ENCODE results near the gene USP35.

USP35 gene

DNA sequence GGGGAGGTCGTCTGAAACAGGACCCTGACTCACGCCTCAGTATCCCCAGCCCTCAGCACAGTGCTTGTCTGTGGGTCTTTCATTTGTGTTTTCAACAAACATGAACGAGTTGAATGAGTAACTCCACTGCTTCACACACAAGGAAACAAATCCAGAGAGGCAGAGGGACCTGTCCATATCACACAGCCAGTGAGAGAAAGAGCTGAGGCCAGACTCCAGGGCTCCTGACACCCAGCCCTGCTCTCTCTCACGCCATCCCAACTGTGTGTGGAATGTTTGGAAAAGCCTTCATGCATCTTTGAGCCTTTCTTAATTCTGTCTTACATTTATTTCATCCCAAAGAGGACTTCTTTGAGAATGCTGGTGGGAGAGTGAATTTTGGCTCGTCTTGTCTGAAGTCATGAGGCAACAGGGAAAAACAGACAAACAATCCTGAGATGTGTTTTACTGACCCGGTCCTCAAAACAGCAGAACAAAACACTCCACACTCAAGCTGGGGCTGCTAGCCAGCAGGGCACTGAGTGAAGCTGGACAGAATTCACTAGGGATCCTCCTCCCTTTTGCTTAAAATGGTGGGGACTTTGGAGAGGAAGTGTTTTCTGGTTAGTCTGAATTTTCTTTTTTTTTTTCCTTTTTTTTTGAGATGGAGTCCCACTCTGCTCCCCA, 29.6 kb upstream of the USP35 start:
- Histone ChIP-seq H3K9me3 (ENCODE audit: control insufficient read depth in 1 of 2, low read length in 2 of 2) (no peaks in the 10 kb centered on the region), H3K4me3 (ENCODE audit: low read depth in 1 of 2, low read length in 2 of 2) (peak overlapping the region in 1 of 2 donors; percentile 19), H3K27ac (ENCODE audit: low read length) (peak overlapping the region; percentile 32), H3K36me3 (ENCODE audit: control insufficient read depth in 1 of 2, insufficient read depth in 2 of 2, low read length in 2 of 2) (no peaks in the 10 kb centered on the region), H3K27me3 (ENCODE audit: low read depth, low read length) (no peaks in the 10 kb centered on the region), H3K4me1 (ENCODE audit: control insufficient read depth in 1 of 2, insufficient read depth in 2 of 2, low read length in 2 of 2) (peaks cover 1 to 47% of the 10 kb centered on the region in 2 donors)

DNA sequence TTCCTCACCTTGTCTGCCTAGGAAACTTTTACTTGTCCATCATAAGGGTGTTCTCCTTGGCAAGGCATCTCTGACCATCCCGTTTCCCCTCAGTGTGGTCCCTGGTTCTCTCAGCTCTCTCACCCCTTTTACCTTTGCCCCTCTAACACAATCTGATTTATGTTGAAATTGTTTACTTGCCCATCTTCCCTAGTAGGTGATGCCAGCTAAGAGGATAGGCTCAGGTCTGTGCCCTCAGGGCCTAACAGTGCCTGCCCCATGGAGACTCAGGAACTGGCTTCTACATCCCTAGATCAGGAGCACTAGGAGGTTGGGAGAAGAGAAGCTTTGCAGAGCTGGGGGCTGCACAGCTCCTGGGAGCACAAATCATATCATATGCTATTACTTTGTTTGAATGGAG, 28.2 kb upstream of the USP35 start:
- H3K4me1 ChIP-seq (ENCODE audit: control insufficient read depth in 1 of 2, insufficient read depth in 2 of 2, low read length in 2 of 2) = peaks cover 3 to 51% of the 10 kb centered on the region in 2 donors

DNA sequence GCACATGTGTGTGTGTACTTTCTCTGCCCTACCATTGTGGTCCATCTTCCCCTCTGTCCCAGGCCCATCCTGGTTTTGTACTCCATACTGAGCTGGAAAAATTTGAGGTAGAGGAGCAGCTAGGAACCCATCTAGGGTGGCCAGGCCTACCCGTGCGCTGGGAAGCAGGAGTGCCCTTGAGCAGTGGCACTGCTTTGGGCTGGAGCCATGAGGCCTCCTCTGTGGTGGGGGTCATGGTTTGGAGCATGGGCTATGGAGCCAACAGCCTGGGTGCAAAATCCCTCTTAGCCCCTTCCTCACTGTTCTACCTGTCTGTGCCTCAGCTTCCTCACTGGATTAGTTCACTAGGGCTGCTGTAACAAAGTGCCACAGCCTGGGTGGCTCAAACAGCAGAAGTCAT, 27.4 kb upstream of the USP35 start:
- no peaks in the 10 kb centered on the region for H3K36me3 ChIP-seq (ENCODE audit: control insufficient read depth in 1 of 2, insufficient read depth in 2 of 2, low read length in 2 of 2)
- no peak overlapping the region for H3K27ac ChIP-seq (ENCODE audit: low read length)
- peaks cover 3 to 55% of the 10 kb centered on the region in 2 donors for H3K4me1 ChIP-seq (ENCODE audit: control insufficient read depth in 1 of 2, insufficient read depth in 2 of 2, low read length in 2 of 2)
- H3K9me3 ChIP-seq (ENCODE audit: control insufficient read depth in 1 of 2, low read length in 2 of 2) = no peaks in the 10 kb centered on the region
- no peaks in the 10 kb centered on the region for H3K27me3 ChIP-seq (ENCODE audit: low read depth, low read length)
- H3K4me3 ChIP-seq (ENCODE audit: low read depth in 1 of 2, low read length in 2 of 2) = no peak overlapping the region

More for the DNA sequence above, 28.2 kb upstream of the USP35 start:
- no peaks in the 10 kb centered on the region for H3K27me3 ChIP-seq (ENCODE audit: low read depth, low read length)
- H3K9me3 ChIP-seq (ENCODE audit: control insufficient read depth in 1 of 2, low read length in 2 of 2) = no peaks in the 10 kb centered on the region
- no peak overlapping the region for H3K27ac ChIP-seq (ENCODE audit: low read length)
- H3K4me3 ChIP-seq (ENCODE audit: low read depth in 1 of 2, low read length in 2 of 2) = no peak overlapping the region
- no peaks in the 10 kb centered on the region for H3K36me3 ChIP-seq (ENCODE audit: control insufficient read depth in 1 of 2, insufficient read depth in 2 of 2, low read length in 2 of 2)

DNA sequence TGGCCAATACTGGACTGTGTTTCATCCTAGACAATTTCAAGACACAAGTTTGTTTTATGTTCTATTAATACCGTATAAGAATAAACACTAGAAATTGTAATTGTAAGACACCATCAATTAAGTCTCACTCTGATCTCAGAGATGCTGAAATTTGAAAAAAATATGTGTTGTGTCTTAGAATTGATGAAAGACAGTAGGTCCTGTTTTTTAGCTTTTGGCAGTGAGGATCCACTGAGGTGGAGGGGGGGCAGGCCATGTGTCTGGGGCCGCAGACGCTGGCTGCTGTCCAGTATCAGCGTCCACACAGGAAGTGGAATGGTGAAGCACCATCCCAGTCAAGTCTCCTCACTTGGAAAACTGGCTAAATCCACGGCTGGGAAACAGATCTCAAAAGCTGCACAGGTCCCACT, 26.8 kb upstream of the USP35 start:
- H3K27ac ChIP-seq (ENCODE audit: low read length) = no peak overlapping the region
- H3K36me3 ChIP-seq (ENCODE audit: control insufficient read depth in 1 of 2, insufficient read depth in 2 of 2, low read length in 2 of 2) = no peaks in the 10 kb centered on the region
- peaks cover 3 to 50% of the 10 kb centered on the region in 2 donors for H3K4me1 ChIP-seq (ENCODE audit: control insufficient read depth in 1 of 2, insufficient read depth in 2 of 2, low read length in 2 of 2)
- no peaks in the 10 kb centered on the region for H3K9me3 ChIP-seq (ENCODE audit: control insufficient read depth in 1 of 2, low read length in 2 of 2)
- H3K27me3 ChIP-seq (ENCODE audit: low read depth, low read length) = no peaks in the 10 kb centered on the region
- H3K4me3 ChIP-seq (ENCODE audit: low read depth in 1 of 2, low read length in 2 of 2) = no peak overlapping the region

DNA sequence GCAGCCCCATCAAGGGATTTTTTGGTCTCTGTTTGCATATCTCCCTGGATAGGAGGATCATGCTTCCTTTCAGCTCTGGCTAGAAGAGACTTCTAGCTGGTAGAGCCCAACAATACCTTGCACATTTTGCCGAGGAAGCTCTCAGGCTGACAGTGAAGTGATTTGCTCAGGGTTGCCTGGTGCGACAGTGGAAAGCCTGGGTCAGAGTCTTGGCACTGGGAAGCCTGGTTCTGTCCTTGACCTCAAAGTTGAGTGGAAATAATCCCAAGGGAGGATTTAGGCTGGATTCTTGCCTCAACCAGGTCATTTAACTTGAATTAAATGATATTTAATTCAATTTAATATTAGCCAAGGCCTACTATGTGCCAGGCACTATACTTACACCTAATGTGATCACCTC, 24.9 kb upstream of the USP35 start:
- H3K27ac ChIP-seq (ENCODE audit: low read length) = no peak overlapping the region
- H3K4me1 ChIP-seq (ENCODE audit: control insufficient read depth in 1 of 2, insufficient read depth in 2 of 2, low read length in 2 of 2) = peaks cover 3 to 55% of the 10 kb centered on the region in 2 donors
- H3K4me3 ChIP-seq (ENCODE audit: low read depth in 1 of 2, low read length in 2 of 2) = no peak overlapping the region

DNA sequence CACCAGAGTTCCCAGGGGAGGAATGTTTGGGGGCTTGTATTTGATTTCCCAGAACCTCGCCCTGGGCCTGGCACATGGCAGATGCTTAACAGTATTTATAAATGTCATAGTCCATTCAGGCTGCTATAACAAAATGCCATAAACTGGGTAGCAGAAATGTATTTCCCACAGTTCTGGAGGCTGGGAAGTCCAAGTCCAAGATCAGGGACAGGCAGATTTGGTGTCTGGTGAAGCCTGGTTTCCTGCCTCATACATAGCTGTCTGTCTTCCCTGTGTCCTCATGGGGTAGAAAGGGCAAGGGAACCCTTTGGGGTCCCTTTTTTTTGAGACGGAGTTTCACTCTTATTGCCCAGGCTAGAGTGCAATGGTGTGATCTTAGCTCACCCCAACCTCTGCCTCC, 24.2 kb upstream of the USP35 start:
- H3K4me3 ChIP-seq (ENCODE audit: low read depth in 1 of 2, low read length in 2 of 2) = no peak overlapping the region
- H3K36me3 ChIP-seq (ENCODE audit: control insufficient read depth in 1 of 2, insufficient read depth in 2 of 2, low read length in 2 of 2) = no peaks in the 10 kb centered on the region
- no peak overlapping the region for H3K27ac ChIP-seq (ENCODE audit: low read length)
- no peaks in the 10 kb centered on the region for H3K9me3 ChIP-seq (ENCODE audit: control insufficient read depth in 1 of 2, low read length in 2 of 2)
- H3K27me3 ChIP-seq (ENCODE audit: low read depth, low read length) = no peaks in the 10 kb centered on the region
- peaks cover 3 to 51% of the 10 kb centered on the region in 2 donors for H3K4me1 ChIP-seq (ENCODE audit: control insufficient read depth in 1 of 2, insufficient read depth in 2 of 2, low read length in 2 of 2)

More for the DNA sequence above, 24.9 kb upstream of the USP35 start:
- H3K27me3 ChIP-seq (ENCODE audit: low read depth, low read length) = no peaks in the 10 kb centered on the region
- H3K36me3 ChIP-seq (ENCODE audit: control insufficient read depth in 1 of 2, insufficient read depth in 2 of 2, low read length in 2 of 2) = no peaks in the 10 kb centered on the region
- no peaks in the 10 kb centered on the region for H3K9me3 ChIP-seq (ENCODE audit: control insufficient read depth in 1 of 2, low read length in 2 of 2)

DNA sequence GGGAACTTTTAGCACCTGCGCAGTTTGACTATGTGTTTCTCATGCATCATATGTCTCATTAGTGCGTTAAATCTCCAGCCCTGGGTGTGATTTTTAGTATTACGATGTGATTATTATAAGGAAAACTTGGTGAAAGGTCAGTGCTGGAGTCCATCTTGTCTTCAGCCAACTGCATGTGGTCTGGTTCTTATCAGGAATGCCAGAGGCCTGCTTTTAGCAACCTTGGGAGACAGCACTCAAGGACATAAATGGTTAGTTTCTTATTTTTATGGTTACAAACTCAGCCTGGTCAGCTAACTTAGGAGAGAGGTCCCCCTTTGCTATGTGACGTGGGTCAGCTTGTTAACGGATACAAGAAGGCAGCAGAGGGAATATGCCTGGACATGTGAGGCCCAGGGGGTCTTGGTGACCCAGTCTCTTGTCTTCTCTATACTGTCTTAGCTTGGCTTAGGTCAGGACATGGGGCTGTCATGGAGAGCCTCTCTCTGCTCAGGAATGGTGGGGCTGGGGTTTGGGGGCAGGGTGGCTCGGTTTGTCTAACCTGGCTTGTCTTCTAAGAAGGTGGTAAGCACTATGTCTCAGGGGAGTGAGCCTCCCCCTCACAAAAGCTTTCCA, 21.8 kb upstream of the USP35 start:
- Histone ChIP-seq H3K27me3 (ENCODE audit: low read depth, low read length) (no peaks in the 10 kb centered on the region), H3K9me3 (ENCODE audit: control insufficient read depth in 1 of 2, low read length in 2 of 2) (no peaks in the 10 kb centered on the region), H3K4me1 (ENCODE audit: control insufficient read depth in 1 of 2, insufficient read depth in 2 of 2, low read length in 2 of 2) (peaks cover 3 to 40% of the 10 kb centered on the region in 2 donors), H3K36me3 (ENCODE audit: control insufficient read depth in 1 of 2, insufficient read depth in 2 of 2, low read length in 2 of 2) (peaks cover 0 to 4% of the 10 kb centered on the region in 2 donors), H3K27ac (ENCODE audit: low read length) (no peak overlapping the region), H3K4me3 (ENCODE audit: low read depth in 1 of 2, low read length in 2 of 2) (no peak overlapping the region)

DNA sequence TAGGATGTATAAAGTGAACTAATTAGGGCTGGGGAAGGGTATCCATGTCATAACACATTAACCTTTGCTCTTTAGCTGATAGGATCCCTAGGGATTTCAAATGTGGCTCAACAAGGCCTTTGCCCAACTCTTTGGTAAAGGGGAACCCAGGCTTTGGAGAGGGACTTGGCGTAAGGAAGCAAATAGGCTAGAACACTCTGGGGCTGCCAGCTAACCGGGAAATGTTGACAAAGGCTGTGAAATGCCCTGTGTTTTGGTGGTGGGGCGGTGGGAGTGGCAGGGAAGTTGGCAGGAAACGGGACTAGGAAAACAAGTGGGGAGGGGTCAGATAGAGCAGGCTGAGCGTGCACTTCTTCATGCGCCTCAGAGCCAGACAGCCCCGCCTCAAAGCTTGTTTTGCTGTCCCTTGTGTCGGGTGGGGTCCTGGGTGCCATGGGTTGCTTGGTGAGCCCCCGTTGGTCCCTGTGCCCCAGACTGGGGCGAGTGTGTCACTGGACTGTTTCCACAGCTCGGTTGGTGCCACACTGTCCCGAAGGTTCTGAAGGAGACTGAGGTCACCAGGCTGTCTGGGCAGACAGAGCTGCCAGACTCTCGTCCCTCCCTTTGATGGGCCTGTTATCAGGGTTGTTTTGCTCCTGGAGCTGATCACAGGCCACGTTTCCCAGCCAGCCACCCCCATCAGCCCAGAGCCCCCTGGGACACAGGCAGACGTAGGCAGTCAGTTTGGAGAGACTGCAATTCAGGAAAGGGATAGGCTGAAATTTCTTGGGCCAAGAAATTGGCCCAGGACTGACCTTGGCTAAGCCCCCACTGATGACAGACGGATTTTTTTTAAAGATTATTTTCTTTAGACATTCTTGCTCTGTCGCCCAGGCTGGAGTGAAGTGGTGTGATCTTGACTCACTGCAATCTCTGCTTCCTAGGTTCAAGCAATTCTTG, 19.9 kb upstream of the USP35 start:
- Histone ChIP-seq H3K9me3 (ENCODE audit: control insufficient read depth in 1 of 2, low read length in 2 of 2) (no peaks in the 10 kb centered on the region), H3K4me3 (ENCODE audit: low read depth in 1 of 2, low read length in 2 of 2) (no peak overlapping the region), H3K27me3 (ENCODE audit: low read depth, low read length) (no peaks in the 10 kb centered on the region), H3K36me3 (ENCODE audit: control insufficient read depth in 1 of 2, insufficient read depth in 2 of 2, low read length in 2 of 2) (peaks cover 8 to 22% of the 10 kb centered on the region in 2 donors), H3K27ac (ENCODE audit: low read length) (peak overlapping the region; percentile 58), H3K4me1 (ENCODE audit: control insufficient read depth in 1 of 2, insufficient read depth in 2 of 2, low read length in 2 of 2) (peaks cover 3 to 24% of the 10 kb centered on the region in 2 donors)

DNA sequence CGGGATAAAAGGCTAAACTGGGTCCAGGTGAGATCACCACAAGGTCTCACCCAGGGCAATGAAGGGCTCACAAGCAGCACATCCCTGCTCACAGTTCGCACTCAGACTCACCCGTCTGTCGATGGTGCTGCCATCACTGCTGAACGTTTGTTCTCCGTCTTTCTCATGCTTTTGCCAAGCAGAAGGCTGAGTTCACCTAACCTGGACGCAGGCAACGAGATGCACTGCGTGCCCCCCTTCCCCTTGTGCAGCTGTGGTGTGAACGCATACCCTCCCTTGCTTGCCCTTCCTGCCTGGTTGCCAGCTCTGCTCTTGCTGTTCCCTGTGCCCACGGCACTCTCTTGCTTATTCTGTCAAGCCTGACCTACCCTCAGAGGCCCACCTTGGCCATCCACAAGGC, 18.3 kb upstream of the USP35 start:
- Histone ChIP-seq H3K36me3 (ENCODE audit: control insufficient read depth in 1 of 2, insufficient read depth in 2 of 2, low read length in 2 of 2) (peaks cover 10 to 28% of the 10 kb centered on the region in 2 donors), H3K4me3 (ENCODE audit: low read depth in 1 of 2, low read length in 2 of 2) (no peak overlapping the region), H3K4me1 (ENCODE audit: control insufficient read depth in 1 of 2, insufficient read depth in 2 of 2, low read length in 2 of 2) (peaks cover 0 to 17% of the 10 kb centered on the region in 2 donors), H3K9me3 (ENCODE audit: control insufficient read depth in 1 of 2, low read length in 2 of 2) (no peaks in the 10 kb centered on the region), H3K27ac (ENCODE audit: low read length) (no peak overlapping the region), H3K27me3 (ENCODE audit: low read depth, low read length) (no peaks in the 10 kb centered on the region)

DNA sequence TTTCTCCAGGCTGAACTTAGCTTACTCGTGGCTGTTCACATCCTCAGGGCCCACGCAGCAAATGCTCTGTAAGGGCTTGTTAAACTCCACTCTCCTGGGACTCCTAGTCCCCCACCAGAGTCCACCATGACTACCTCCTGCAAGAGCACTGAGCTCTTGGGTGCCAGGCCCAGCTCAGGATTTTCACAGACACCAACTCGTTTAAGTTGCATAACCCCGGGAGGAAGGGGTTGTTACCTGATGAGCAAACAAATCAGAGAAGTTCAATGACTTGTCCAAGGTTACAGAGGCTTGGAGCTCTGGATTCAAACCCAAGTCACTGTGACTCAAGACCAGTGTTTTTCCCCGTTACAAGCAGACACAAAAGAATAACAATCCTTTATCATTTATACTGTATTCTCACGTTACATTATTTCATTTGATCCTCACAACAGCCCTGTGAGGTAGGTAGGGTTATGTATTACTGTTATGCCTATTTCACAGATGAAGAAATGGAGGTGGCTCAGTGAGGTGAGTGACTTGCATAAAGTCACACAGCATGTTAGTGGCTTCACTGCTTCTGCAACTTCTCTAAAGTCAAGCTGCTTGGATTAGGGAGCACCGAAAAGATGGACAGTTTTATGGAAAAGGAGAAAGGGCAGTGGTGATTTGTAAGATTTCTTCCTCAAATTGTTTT, 17.7 kb upstream of the USP35 start:
- Histone ChIP-seq H3K4me3 (ENCODE audit: low read depth in 1 of 2, low read length in 2 of 2) (no peak overlapping the region), H3K27ac (ENCODE audit: low read length) (no peak overlapping the region), H3K4me1 (ENCODE audit: control insufficient read depth in 1 of 2, insufficient read depth in 2 of 2, low read length in 2 of 2) (peaks cover 0 to 15% of the 10 kb centered on the region in 2 donors), H3K27me3 (ENCODE audit: low read depth, low read length) (no peaks in the 10 kb centered on the region), H3K9me3 (ENCODE audit: control insufficient read depth in 1 of 2, low read length in 2 of 2) (no peaks in the 10 kb centered on the region), H3K36me3 (ENCODE audit: control insufficient read depth in 1 of 2, insufficient read depth in 2 of 2, low read length in 2 of 2) (peaks cover 10 to 28% of the 10 kb centered on the region in 2 donors)

DNA sequence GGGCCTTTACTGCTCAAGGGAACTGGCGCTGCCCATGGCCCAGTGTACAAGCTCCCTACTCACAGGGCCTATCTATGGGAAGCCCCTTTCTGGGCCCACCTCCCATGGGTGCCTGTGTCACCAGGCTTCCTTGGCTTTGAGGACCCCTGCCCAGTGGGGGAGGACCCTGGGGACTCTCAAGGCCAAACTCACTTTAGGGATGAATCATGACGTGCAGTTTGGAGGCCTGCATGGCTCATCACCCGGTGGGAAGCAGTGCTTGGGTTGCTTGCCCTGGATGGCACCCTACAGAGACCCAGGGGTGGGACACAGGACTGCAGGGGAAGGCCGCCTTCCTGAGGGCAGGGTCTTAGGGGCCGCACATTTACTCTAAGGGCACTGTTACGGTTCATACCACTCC, 16.8 kb upstream of the USP35 start:
- no peaks in the 10 kb centered on the region for H3K27me3 ChIP-seq (ENCODE audit: low read depth, low read length)
- peaks cover 0 to 11% of the 10 kb centered on the region in 2 donors for H3K4me1 ChIP-seq (ENCODE audit: control insufficient read depth in 1 of 2, insufficient read depth in 2 of 2, low read length in 2 of 2)
- H3K9me3 ChIP-seq (ENCODE audit: control insufficient read depth in 1 of 2, low read length in 2 of 2) = no peaks in the 10 kb centered on the region
- peaks cover 11 to 34% of the 10 kb centered on the region in 2 donors for H3K36me3 ChIP-seq (ENCODE audit: control insufficient read depth in 1 of 2, insufficient read depth in 2 of 2, low read length in 2 of 2)
- H3K27ac ChIP-seq (ENCODE audit: low read length) = no peak overlapping the region
- no peak overlapping the region for H3K4me3 ChIP-seq (ENCODE audit: low read depth in 1 of 2, low read length in 2 of 2)
